Esophagus muscularis mucosa (tissue), 4 donors: ENCODE results near the gene INAVA. TPM values are rescaled to one million over a fixed set of nuclear protein-coding genes. Genes with fewer than 3 reads are reported as not detected.

Experiments used
- DNase-seq: peaks from one replicate; pipeline ENCODE4 v3.0.0-alpha.2; 2017; ENCODE audit errors: extremely low spot score
- H3K27ac ChIP-seq, 4 donors: fragments of 200-600 bp; sonication (generic); replicated peaks in 1 of 4; 1 replicate in 3 of 4; 2 replicates in 1 of 4; pipeline ENCODE4 v1.5.1; 2016 to 2019; ENCODE audit warnings: mild to moderate bottlenecking in 1 of 4
- H3K27me3 ChIP-seq, 4 donors: fragments of 200-600 bp; sonication (generic); one replicate each; pipeline versions ENCODE4 v1.5.1 to v1.6.0; 2016 to 2019
- H3K36me3 ChIP-seq, 4 donors: fragments of 200-600 bp; sonication (generic); one replicate each; pipeline ENCODE4 v1.5.1; 2016 to 2019
- H3K4me1 ChIP-seq, 4 donors: fragments of 200-600 bp; sonication (generic); one replicate each; pipeline ENCODE4 v1.5.1; 2016 to 2019
- H3K4me3 ChIP-seq, 4 donors: fragments of 200-600 bp; sonication (generic); 1 replicate in 2 of 4; 2 replicates in 2 of 4; pipeline ENCODE4 v1.5.1; 2016 to 2019; ENCODE audit warnings: mild to moderate bottlenecking in 4 of 4, moderate library complexity in 1 of 4
- H3K9me3 ChIP-seq, 4 donors: fragments of 200-600 bp; sonication (generic); 1 replicate in 3 of 4; 2 replicates in 1 of 4; pipeline ENCODE4 v1.5.1; 2016 to 2019
- CTCF ChIP-seq, 3 experiments: fragments of 200-600 bp in 2 of 3; fragments of 450-650 bp in 1 of 3; sonication (generic) in 2 of 3; IDR thresholded peaks; one replicate each; pipeline ENCODE4 v1.5.1; 2017 to 2019; ENCODE audit warnings: antibody characterized with exemption in 3 of 3, mild to moderate bottlenecking in 2 of 3, moderate library complexity in 1 of 3
- EP300 ChIP-seq: sonication (generic); formaldehyde crosslinking; IDR thresholded peaks from one replicate; pipeline ENCODE4 v1.6.1; 2017; ENCODE audit warnings: antibody characterized with exemption
- POLR2A ChIP-seq: fragments of 450-650 bp; IDR thresholded peaks from one replicate; pipeline ENCODE4 v1.6.1; 2017; ENCODE audit warnings: antibody characterized with exemption, moderate library complexity, mild to moderate bottlenecking, low read depth
- POLR2AphosphoS5 ChIP-seq, 2 donors: sonication (generic); formaldehyde crosslinking; IDR thresholded peaks; one replicate each; pipeline ENCODE4 v1.6.1; 2017; ENCODE audit warnings: antibody characterized with exemption in 2 of 2
- WGBS: methylation state at CpG from one replicate; pipeline ENCODE4 v1.1.5; 2018; 5-methylcytosine and 5-hydroxymethylcytosine counted together
- intact Hi-C: fragments of 100-400 bp; cut with DNase I; formaldehyde crosslinking; loops from one replicate; pipeline ENCODE4 v1.15.1; 2023
- total RNA-seq, 4 donors: library from RNA; depleted of rRNA; stranded (reverse); fragments of >200 nt; gene quantifications; one replicate each; pipeline versions ENCODE4 v1.1.0 to v1.2.1, GENCODE V29; 2016

Gene INAVA
- total RNA-seq, 4 donors from 2014 or later = 0.63 TPM; not detected in 3

- Histone ChIP-seq H3K27me3 (peaks cover 0 to 26% (median 5%) of the 10 kb centered on the region in 4 donors), H3K9me3 (no peaks in the 10 kb centered on the region), H3K36me3 (no peaks in the 10 kb centered on the region), H3K4me3 (no peak overlapping the region), H3K4me1 (peaks cover 2 to 6% (median 5%) of the 10 kb centered on the region in 4 donors), H3K27ac (no peak overlapping the region)
- no peak for DNase-seq
- intact Hi-C loops = no loop called here
- WGBS = 81% methylated on average over 8 of the region's 10 CpGs
- TF ChIP-seq POLR2AphosphoS5 (IDR thresholded peaks at IDR 0.05) (no peak), EP300 (no peak), POLR2A (no peak), CTCF (IDR thresholded peaks at IDR 0.05) (no peak)
These were observed 2.0 kb downstream of the INAVA start for GRCh38 chr1:200896531-200897196.

GRCh38 chr1:200897259-200897658, 2.6 kb downstream of the INAVA start:
- TF ChIP-seq POLR2A (no peak), CTCF (IDR thresholded peaks at IDR 0.05) (no peak), EP300 (no peak), POLR2AphosphoS5 (IDR thresholded peaks at IDR 0.05) (no peak)
- H3K4me3 ChIP-seq = no peak overlapping the region
- peaks cover 0 to 22% (median under 1%) of the 10 kb centered on the region in 4 donors for H3K27me3 ChIP-seq
- no peak for DNase-seq
- intact Hi-C loops = no loop called here
- H3K27ac ChIP-seq = no peak overlapping the region
- H3K4me1 ChIP-seq = peaks cover 0 to under 1% (median 0%) of the 10 kb centered on the region in 4 donors
- 97% methylated on average over 5 of the region's 5 CpGs for WGBS
- no peaks in the 10 kb centered on the region for H3K36me3 ChIP-seq
- no peaks in the 10 kb centered on the region for H3K9me3 ChIP-seq

GRCh38 chr1:200899015-200899386, 4.3 kb downstream of the INAVA start:
- no peaks in the 10 kb centered on the region for H3K4me1 ChIP-seq
- H3K27me3 ChIP-seq = peaks cover 0 to 7% (median 0%) of the 10 kb centered on the region in 4 donors
- intact Hi-C loops = no loop called here
- TF ChIP-seq POLR2AphosphoS5 (IDR thresholded peaks at IDR 0.05) (no peak), EP300 (no peak), CTCF (IDR thresholded peaks at IDR 0.05) (no peak), POLR2A (no peak)
- no peak overlapping the region for H3K4me3 ChIP-seq
- DNase-seq = no peak
- no peaks in the 10 kb centered on the region for H3K36me3 ChIP-seq
- 66% methylated on average over 3 of the region's 3 CpGs for WGBS
- H3K27ac ChIP-seq = no peak overlapping the region
- H3K9me3 ChIP-seq = no peaks in the 10 kb centered on the region

GRCh38 chr1:200899451-200899915, 4.8 kb downstream of the INAVA start:
- 89% methylated on average over 9 of the region's 10 CpGs for WGBS
- Histone ChIP-seq H3K27me3 (peaks cover 0 to 7% (median 0%) of the 10 kb centered on the region in 4 donors), H3K27ac (no peak overlapping the region), H3K9me3 (no peaks in the 10 kb centered on the region), H3K4me3 (no peak overlapping the region), H3K36me3 (no peaks in the 10 kb centered on the region), H3K4me1 (no peaks in the 10 kb centered on the region)
- no peak for TF ChIP-seq POLR2AphosphoS5 (IDR thresholded peaks at IDR 0.05)
- no peak for TF ChIP-seq CTCF (IDR thresholded peaks at IDR 0.05)
- TF ChIP-seq POLR2A = no peak
- no peak for TF ChIP-seq EP300
- DNase-seq = no peak
- intact Hi-C loops = no loop called here
